H1 (cell line): ENCODE data around the gene EFHB. TPM values are rescaled to one million over a fixed set of nuclear protein-coding genes. Genes with fewer than 3 reads are reported as not detected.

ENCODE experiments used
- CTCF ChIA-PET: fragments of 300-600 bp; sonication (Branson Sonifier 250); formaldehyde crosslinking; loops from one replicate; lab custom pipeline; 2021; ENCODE audit not compliant: partially characterized antibody; lab: Charles Lee
- POLR2A ChIA-PET: fragments of 300-600 bp; sonication (Branson Sonifier 250); formaldehyde crosslinking; loops from one replicate; lab custom pipeline; 2021; ENCODE audit warnings: inconsistent platforms; ENCODE audit not compliant: partially characterized antibody; lab: Charles Lee
- DNase-seq, 2 experiments: peaks; one replicate each; pipeline versions ENCODE4 v3.0.0 to v3.0.0-alpha.2; 2010 to 2022; ENCODE audit warnings: low spot score in 2 of 2, low read depth in 1 of 2, mixed read lengths in 1 of 2
- FAIRE-seq: peaks from 2 replicates; lab custom pipeline; 2011; peaks lifted over from hg19 to GRCh38; lab: Jason Lieb, UNC
- H2AFZ ChIP-seq: 2 replicates; pipeline ENCODE4 v1.8.1; 2012; ENCODE audit warnings: low read length, inconsistent platforms
- H2AK5ac ChIP-seq: 2 replicates; pipeline ENCODE4 v1.6.1; 2013; ENCODE audit warnings: low read depth, low read length
- H2BK120ac ChIP-seq: replicated peaks from 2 replicates; pipeline ENCODE3; 2013; ENCODE audit warnings: low read depth, low read length, inconsistent platforms
- H2BK12ac ChIP-seq: 2 replicates; pipeline ENCODE4 v1.6.1; 2013; ENCODE audit warnings: low read depth, low read length
- H2BK15ac ChIP-seq: 2 replicates; pipeline ENCODE4 v1.6.1; 2013; ENCODE audit warnings: low read length
- H2BK20ac ChIP-seq: 2 replicates; pipeline ENCODE4 v1.6.1; 2013; ENCODE audit warnings: low read length
- H2BK5ac ChIP-seq: 2 replicates; pipeline ENCODE4 v1.6.1; 2013; ENCODE audit warnings: low read depth, low read length
- H3K14ac ChIP-seq: 2 replicates; pipeline ENCODE4 v1.6.1; 2013; ENCODE audit warnings: inconsistent platforms; ENCODE audit not compliant: insufficient read length
- H3K18ac ChIP-seq: 2 replicates; pipeline ENCODE4 v1.6.1; 2013; ENCODE audit warnings: low read length; ENCODE audit errors: extremely low read depth
- H3K23ac ChIP-seq: 2 replicates; pipeline ENCODE4 v1.6.1; 2013; ENCODE audit warnings: inconsistent platforms; ENCODE audit not compliant: insufficient read length
- H3K23me2 ChIP-seq: 2 replicates; pipeline ENCODE4 v1.6.1; 2013; ENCODE audit warnings: low read depth, low read length
- H3K27ac ChIP-seq: 2 replicates; pipeline ENCODE4 v1.6.1; 2011; ENCODE audit warnings: low read depth, low read length, inconsistent platforms
- H3K27me3 ChIP-seq, 4 experiments: replicated peaks in 1 of 4; 1 replicate in 1 of 4; 2 replicates in 3 of 4; pipeline versions ENCODE4 v1.6.1 to v1.8.1; 2011 to 2013; ENCODE audit warnings: low read length in 3 of 4, mild to moderate bottlenecking in 3 of 4, inconsistent platforms in 2 of 4, mixed read lengths in 2 of 4, moderate library complexity in 1 of 4; ENCODE audit not compliant: control insufficient read depth in 3 of 4, insufficient read depth in 3 of 4; ENCODE audit errors: extremely low read depth in 1 of 4
- H3K36me3 ChIP-seq, 4 experiments: 2 replicates each; pipeline versions ENCODE4 v1.6.1 to v1.8.1; 2011 to 2013; ENCODE audit warnings: mild to moderate bottlenecking in 4 of 4, low read length in 3 of 4, moderate library complexity in 2 of 4, control low read depth in 1 of 4, inconsistent platforms in 1 of 4; ENCODE audit not compliant: insufficient read depth in 4 of 4, control insufficient read depth in 2 of 4
- H3K4ac ChIP-seq: replicated peaks from 2 replicates; pipeline ENCODE3; 2013; ENCODE audit warnings: low read length, low read depth, mixed read lengths, inconsistent platforms; ENCODE audit not compliant: insufficient read length
- H3K4me1 ChIP-seq, 4 experiments: replicated peaks in 1 of 4; 1 replicate in 1 of 4; 2 replicates in 3 of 4; pipeline versions ENCODE4 v1.6.1 to v1.8.1; 2011 to 2013; ENCODE audit warnings: low read length in 3 of 4, inconsistent platforms in 2 of 4, mixed read lengths in 1 of 4; ENCODE audit not compliant: insufficient read depth in 4 of 4, control insufficient read depth in 3 of 4
- H3K4me2 ChIP-seq, 2 experiments: 2 replicates each; pipeline versions ENCODE4 v1.6.1 to v1.8.1; 2011 to 2013; ENCODE audit warnings: low read depth in 2 of 2, low read length in 2 of 2, control low read depth in 1 of 2, inconsistent platforms in 1 of 2, mild to moderate bottlenecking in 1 of 2; ENCODE audit not compliant: insufficient read depth in 1 of 2
- H3K4me3 ChIP-seq, 4 experiments: fragments of 200-600, 300-600 bp in 1 of 4; sonication (generic), shearing (Covaris generic), sonication (Bioruptor Twin) in 1 of 4; 2 replicates each; pipeline versions ENCODE4 v1.5.1 to v1.8.1; 2011 to 2016; ENCODE audit warnings: low read length in 4 of 4, low read depth in 3 of 4, control low read depth in 2 of 4, inconsistent platforms in 2 of 4, mild to moderate bottlenecking in 2 of 4, mixed read lengths in 1 of 4, moderate library complexity in 1 of 4; ENCODE audit not compliant: insufficient read depth in 2 of 4; ENCODE audit errors: extremely low read depth in 1 of 4
- H3K56ac ChIP-seq: replicated peaks from 2 replicates; pipeline ENCODE3; 2013; ENCODE audit warnings: low read depth, mild to moderate bottlenecking, mixed read lengths, low read length, inconsistent platforms; ENCODE audit not compliant: insufficient read length
- H3K79me1 ChIP-seq: 2 replicates; pipeline ENCODE4 v1.6.1; 2013; ENCODE audit warnings: low read depth, low read length, control low read depth
- H3K79me2 ChIP-seq, 2 experiments: 2 replicates each; pipeline versions ENCODE4 v1.6.1 to v1.8.1; 2012 to 2013; ENCODE audit warnings: low read length in 2 of 2, mild to moderate bottlenecking in 2 of 2, inconsistent platforms in 1 of 2; ENCODE audit not compliant: insufficient read depth in 2 of 2, control insufficient read depth in 1 of 2
- H3K9ac ChIP-seq, 4 experiments: replicated peaks in 1 of 4; 1 replicate in 1 of 4; 2 replicates in 3 of 4; pipeline versions ENCODE4 v1.6.1 to v1.8.1; 2011 to 2013; ENCODE audit warnings: low read depth in 3 of 4, low read length in 3 of 4, control low read depth in 2 of 4, mild to moderate bottlenecking in 2 of 4, moderate library complexity in 2 of 4, inconsistent platforms in 1 of 4; ENCODE audit errors: extremely low read depth in 1 of 4
- H3K9me3 ChIP-seq, 2 experiments: 2 replicates each; pipeline versions ENCODE4 v1.6.1 to v1.8.1; 2012 to 2013; ENCODE audit warnings: mild to moderate bottlenecking in 2 of 2, moderate library complexity in 2 of 2, control low read depth in 1 of 2, inconsistent platforms in 1 of 2, low read depth in 1 of 2, low read length in 1 of 2, mixed read lengths in 1 of 2; ENCODE audit not compliant: insufficient read depth in 2 of 2
- H4K20me1 ChIP-seq, 2 experiments: replicated peaks in 1 of 2; 2 replicates each; pipeline versions ENCODE3 to v1.8.1; 2011 to 2013; ENCODE audit warnings: inconsistent platforms in 2 of 2, low read length in 2 of 2, mild to moderate bottlenecking in 1 of 2; ENCODE audit not compliant: insufficient read depth in 2 of 2, control insufficient read depth in 1 of 2
- H4K5ac ChIP-seq: 2 replicates; pipeline ENCODE4 v1.6.1; 2013; ENCODE audit warnings: low read length, low read depth, mixed read lengths, inconsistent platforms; ENCODE audit not compliant: insufficient read length
- H4K8ac ChIP-seq: 2 replicates; pipeline ENCODE4 v1.8.0; 2013; ENCODE audit warnings: mild to moderate bottlenecking, moderate library complexity, low read length, inconsistent platforms; ENCODE audit not compliant: insufficient read depth; ENCODE audit errors: extremely low read depth
- H4K91ac ChIP-seq: replicated peaks from 2 replicates; pipeline ENCODE3; 2013; ENCODE audit warnings: low read length, mixed read lengths, inconsistent platforms; ENCODE audit not compliant: insufficient read length
- JUND ChIP-seq: IDR thresholded peaks from 2 replicates; pipeline ENCODE4 v1.6.1; 2011; ENCODE audit warnings: mild to moderate bottlenecking, improper control_type of control experiment, low read length
- KDM5A ChIP-seq: fragments of 200-600 bp; IDR thresholded peaks from 2 replicates; pipeline ENCODE4 v1.7.1; 2012; ENCODE audit warnings: mild to moderate bottlenecking, low read length, inconsistent platforms, mixed read lengths
- RBBP5 ChIP-seq: IDR thresholded peaks from 2 replicates; pipeline ENCODE4 v1.7.1; 2012; ENCODE audit warnings: low read depth, mild to moderate bottlenecking, inconsistent platforms, low read length, moderate library complexity, borderline replicate concordance
- WGBS, 2 experiments: shearing (Covaris generic) in 1 of 2; methylation state at CpG; one replicate each; pipeline versions ENCODE4 v1.1.6 to v1.1.7; 2013 to 2015; ENCODE audit warnings: low lambda C conversion rate in 2 of 2, mixed read lengths in 2 of 2, inconsistent platforms in 1 of 2, low coverage in 1 of 2, missing lambda C conversion rate in 1 of 2; ENCODE audit not compliant: insufficient replicate concordance in 2 of 2, insufficient coverage in 1 of 2, insufficient read length in 1 of 2; ENCODE audit errors: extremely low coverage in 1 of 2, missing lambda C conversion rate in 1 of 2; 5-methylcytosine and 5-hydroxymethylcytosine counted together
- polyA plus RNA-seq, 7 experiments: library from polyadenylated mRNA; depleted of rRNA in 3 of 7; stranded (reverse) in 5 of 7; unstranded in 2 of 7; fragments of >200 nt in 5 of 7; fragments of 200-250 nt in 2 of 7; gene quantifications; 1 replicate in 5 of 7; 2 replicates in 1 of 7; 4 replicates in 1 of 7; pipeline versions ENCODE4 v1.2.1 to v1.2.3, GENCODE V29; 2011 to 2013; ENCODE audit warnings: missing spikeins in 2 of 7, mixed read lengths in 2 of 7
- total RNA-seq: library from RNA; stranded (reverse); fragmentation: NEBNext Ultra II Directional; extraction: Animal tissue kit (Norgen Biotek cat#: 25700); gene quantifications from 2 replicates; pipeline ENCODE4 v1.2.1, GENCODE V29; 2021
- TF ChIP-seq, protein P1 (sequence below): IDR thresholded peaks from 2 replicates; pipeline ENCODE4 v1.6.1; 2012; ENCODE audit warnings: low read length, inconsistent platforms

Gene EFHB
- total and polyA plus RNA-seq, 2 of the 8 experiments (the other 6 are each of a cell fraction or from before 2014, with no cell fraction given) = 0.12 to 1.3 TPM

DNA sequence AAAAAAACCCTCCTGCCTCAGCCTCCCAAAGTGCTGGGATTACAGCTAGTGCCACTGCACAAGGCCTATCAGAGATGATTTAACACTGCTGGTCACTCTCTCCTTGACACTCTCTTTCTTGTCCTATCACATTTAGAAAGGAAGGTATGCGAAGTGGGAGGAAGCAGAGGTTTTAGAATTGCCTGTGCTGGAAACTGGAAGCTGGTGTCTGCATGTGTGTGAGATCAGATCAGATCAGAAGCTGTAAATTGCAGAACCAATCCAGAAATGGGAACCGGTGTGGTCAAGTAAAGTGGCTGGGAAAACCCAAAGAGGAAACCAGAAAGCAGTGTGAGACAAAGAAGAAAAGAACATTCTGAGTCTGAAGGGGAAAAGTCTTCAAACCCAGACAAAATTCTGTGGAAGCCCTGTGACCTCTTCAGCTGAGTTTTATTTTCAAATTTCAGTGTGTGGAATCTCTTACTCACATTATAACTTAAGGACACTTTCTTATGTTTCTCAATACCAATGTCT, 2.8 kb downstream of the EFHB start:
- Histone ChIP-seq H3K4me2 (no peak overlapping the region), H2BK15ac (no peak overlapping the region), H2BK5ac (no peak overlapping the region), H3K4me1 (no peaks in the 10 kb centered on the region), H3K9ac (no peak overlapping the region), H3K4me3 (no peak overlapping the region), H3K23ac (no peak overlapping the region), H2BK20ac (no peak overlapping the region), H3K23me2 (no peaks in the 10 kb centered on the region; the same call in 1 of the 2 replicates), H3K79me1 (no peaks in the 10 kb centered on the region), H2AFZ (peak overlapping the region; percentile 95; the same call in 1 of the 2 replicates), H4K91ac (no peak overlapping the region), H3K56ac (no peak overlapping the region), H3K36me3 (no peaks in the 10 kb centered on the region), H2AK5ac (no peak overlapping the region), H3K18ac (no peak overlapping the region), H3K14ac (no peak overlapping the region), H3K79me2 (no peaks in the 10 kb centered on the region), H4K8ac (no peak overlapping the region), H3K27me3 (no peaks in the 10 kb centered on the region), H3K4ac (no peak overlapping the region), H2BK12ac (no peak overlapping the region)
- POLR2A ChIA-PET = no interaction called here
- CTCF ChIA-PET = no interaction called here
- no peak for DNase-seq
- no peak for TF ChIP-seq JUND
- TF ChIP-seq RBBP5 = no peak
- TF ChIP-seq KDM5A = no peak
- TF ChIP-seq, protein P1, sequence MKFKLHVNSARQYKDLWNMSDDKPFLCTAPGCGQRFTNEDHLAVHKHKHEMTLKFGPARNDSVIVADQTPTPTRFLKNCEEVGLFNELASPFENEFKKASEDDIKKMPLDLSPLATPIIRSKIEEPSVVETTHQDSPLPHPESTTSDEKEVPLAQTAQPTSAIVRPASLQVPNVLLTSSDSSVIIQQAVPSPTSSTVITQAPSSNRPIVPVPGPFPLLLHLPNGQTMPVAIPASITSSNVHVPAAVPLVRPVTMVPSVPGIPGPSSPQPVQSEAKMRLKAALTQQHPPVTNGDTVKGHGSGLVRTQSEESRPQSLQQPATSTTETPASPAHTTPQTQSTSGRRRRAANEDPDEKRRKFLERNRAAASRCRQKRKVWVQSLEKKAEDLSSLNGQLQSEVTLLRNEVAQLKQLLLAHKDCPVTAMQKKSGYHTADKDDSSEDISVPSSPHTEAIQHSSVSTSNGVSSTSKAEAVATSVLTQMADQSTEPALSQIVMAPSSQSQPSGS = no peak
- TF ChIP-seq, all 59 proteins: peak for 0
- no peak for FAIRE-seq
- no peak overlapping the region for H3K27ac ChIP-seq
- H3K9me3 ChIP-seq = no peaks in the 10 kb centered on the region
- no peak overlapping the region for H4K5ac ChIP-seq
- H2BK120ac ChIP-seq = no peak overlapping the region
- WGBS, 2 experiments = 79% methylated on average over 2 of the region's 2 CpGs; no CpG with 5 or more reads in 1 of the 2 experiments
- no peaks in the 10 kb centered on the region for H4K20me1 ChIP-seq
